ENCODE results near the gene BRF1. TPM values are rescaled to one million over a fixed set of nuclear protein-coding genes. Genes with fewer than 3 reads are reported as not detected.

BRF1 gene
- total RNA-seq, 2 experiments from 2014 or later, result 23.7 to 26.4 TPM

DNA sequence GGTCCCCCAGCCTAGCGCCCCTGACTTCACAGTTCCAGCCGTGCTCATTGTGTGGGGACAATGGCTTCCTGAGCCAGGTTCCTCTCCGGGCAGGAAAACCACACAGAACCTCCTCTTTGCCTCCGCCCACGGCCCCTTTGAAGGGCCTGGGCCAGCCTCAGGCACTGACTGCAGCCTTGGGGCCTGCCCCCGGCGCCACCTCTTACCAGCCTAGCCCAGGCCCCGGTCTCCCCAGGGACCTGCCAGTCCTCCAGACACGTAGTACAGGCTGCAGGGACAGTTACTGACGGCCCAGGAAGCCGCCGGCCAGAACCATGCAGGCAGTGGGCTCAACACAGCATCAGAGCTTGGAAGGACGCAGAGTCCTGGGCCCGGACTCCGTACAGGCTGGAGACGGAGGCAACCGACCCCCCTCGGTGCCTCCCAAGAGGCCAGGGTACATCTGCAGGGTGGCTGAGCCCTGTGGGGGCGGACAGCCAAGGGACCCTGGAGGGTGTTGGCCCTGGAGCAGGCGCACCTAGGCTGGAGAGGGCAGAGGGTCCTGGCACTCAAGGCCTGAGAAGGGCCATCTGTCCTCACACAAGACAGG is 98.8 kb downstream of the BRF1 start:
- H3K9me3 ChIP-seq (ENCODE audit: low read length), result no peaks in the 10 kb centered on the region
- H2AFZ ChIP-seq (ENCODE audit: low read length), result no peak overlapping the region
- no TSS peak for BruUV-seq (replicated peaks)
- DNase-seq (ENCODE audit: low spot score), result no peak
- CTCF ChIA-PET (ENCODE audit: unreplicated experiment), result no interaction called here
- H4K20me1 ChIP-seq (ENCODE audit: insufficient read depth, low read length), result no peaks in the 10 kb centered on the region
- H3K4me2 ChIP-seq (ENCODE audit: low read length), result no peak overlapping the region
- H3K36me3 ChIP-seq (ENCODE audit: insufficient read depth, low read length), result no peaks in the 10 kb centered on the region
- no peaks in the 10 kb centered on the region for H3K4me1 ChIP-seq (ENCODE audit: insufficient read depth, low read length, poor library complexity, severe bottlenecking)
- H3K4me3 ChIP-seq (ENCODE audit: low read depth, low read length, poor library complexity, severe bottlenecking), result no peak overlapping the region
- intact Hi-C loops (cut with micrococcal nuclease; ENCODE audit: unreplicated experiment), result loop anchor here (2.0 kb wide), 1 partner anchor 81 kb away; no protein-coding TSS in a partner anchor
- no peak overlapping the region for H3K27ac ChIP-seq (ENCODE audit: low read depth, low read length, poor library complexity, severe bottlenecking)
- no peaks in the 10 kb centered on the region for H3K9me2 ChIP-seq (ENCODE audit: insufficient read depth, low read length)
- POLR2A ChIA-PET, result interaction anchor here (0.5 kb wide), 1 partner anchor 17 kb away, joined by 3 read pairs; no protein-coding TSS in a partner anchor
- TF ChIP-seq CTCF (conservative IDR thresholded peaks at IDR 0.05; ENCODE audit: low read length) (no peak), EZH2phosphoT487 (IDR thresholded peaks at IDR 0.05; ENCODE audit: borderline replicate concordance, low read depth, low read length) (no peak)
- no peaks in the 10 kb centered on the region for H3K79me2 ChIP-seq (ENCODE audit: insufficient read depth, low read depth, low read length)

DNA sequence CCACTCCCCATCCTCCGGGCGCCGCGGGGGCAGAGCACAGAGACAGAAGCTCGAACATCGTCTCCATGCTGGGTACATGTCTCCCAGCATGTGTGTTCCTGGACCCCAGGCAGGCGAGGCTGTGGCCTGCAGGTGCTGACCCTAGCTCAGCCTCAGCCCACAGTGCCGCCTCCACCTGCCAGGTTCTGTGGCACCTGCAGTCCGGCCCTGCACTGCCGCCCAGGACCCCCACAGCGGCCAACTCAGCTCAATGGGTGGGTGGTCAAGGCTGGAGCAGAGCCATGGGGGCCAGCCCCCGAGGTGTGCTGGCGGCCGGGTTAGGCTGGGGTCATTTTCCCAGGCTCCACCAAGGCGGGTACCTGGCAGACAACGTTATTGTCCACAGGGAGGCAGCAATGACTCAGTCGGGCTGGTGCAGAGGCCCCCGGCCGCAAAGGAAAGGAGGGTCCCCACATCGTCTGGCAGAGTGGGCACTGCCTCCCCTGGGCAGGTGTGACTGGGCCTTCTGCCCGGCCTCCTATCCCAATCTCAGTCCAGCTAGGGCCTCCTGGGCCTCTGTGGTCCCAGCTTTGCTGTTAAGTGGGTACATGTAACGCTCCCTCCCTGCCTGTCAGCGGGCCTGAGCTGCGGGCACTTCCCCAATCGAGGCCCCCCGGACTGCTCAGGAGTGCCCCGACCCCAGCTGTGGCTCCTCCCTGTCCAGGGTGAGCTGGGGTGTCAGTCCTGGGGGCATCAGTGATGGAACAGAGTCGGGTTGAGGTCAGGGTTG is 99.5 kb downstream of the BRF1 start:
- intact Hi-C loops (cut with micrococcal nuclease; ENCODE audit: unreplicated experiment), result no loop called here
- no peak overlapping the region for H2AFZ ChIP-seq (ENCODE audit: low read length)
- BruUV-seq (replicated peaks), result no TSS peak
- no peaks in the 10 kb centered on the region for H3K36me3 ChIP-seq (ENCODE audit: insufficient read depth, low read length)
- no peak overlapping the region for H3K4me2 ChIP-seq (ENCODE audit: low read length)
- no peak overlapping the region for H3K4me3 ChIP-seq (ENCODE audit: low read depth, low read length, poor library complexity, severe bottlenecking)
- no peak overlapping the region for H3K27ac ChIP-seq (ENCODE audit: low read depth, low read length, poor library complexity, severe bottlenecking)
- H4K20me1 ChIP-seq (ENCODE audit: insufficient read depth, low read length), result no peaks in the 10 kb centered on the region
- TF ChIP-seq CTCF (conservative IDR thresholded peaks at IDR 0.05; ENCODE audit: low read length) (peak; percentile 53; the same call in 1 of the 2 replicates), EZH2phosphoT487 (IDR thresholded peaks at IDR 0.05; ENCODE audit: borderline replicate concordance, low read depth, low read length) (no peak)
- no peaks in the 10 kb centered on the region for H3K9me3 ChIP-seq (ENCODE audit: low read length)
- ChIA-PET POLR2A (interaction anchor here (0.5 kb wide), 1 partner anchor 16 kb away, joined by 3 read pairs; no protein-coding TSS in a partner anchor), CTCF (ENCODE audit: unreplicated experiment) (no interaction called here)
- no peaks in the 10 kb centered on the region for H3K4me1 ChIP-seq (ENCODE audit: insufficient read depth, low read length, poor library complexity, severe bottlenecking)
- H3K9me2 ChIP-seq (ENCODE audit: insufficient read depth, low read length), result no peaks in the 10 kb centered on the region
- no peaks in the 10 kb centered on the region for H3K79me2 ChIP-seq (ENCODE audit: insufficient read depth, low read depth, low read length)
- no peak for DNase-seq (ENCODE audit: low spot score)

- intact Hi-C loops (cut with micrococcal nuclease; ENCODE audit: unreplicated experiment), result no loop called here
- Histone ChIP-seq H3K4me2 (ENCODE audit: low read length) (no peak overlapping the region), H3K4me3 (ENCODE audit: low read depth, low read length, poor library complexity, severe bottlenecking) (no peak overlapping the region), H3K4me1 (ENCODE audit: insufficient read depth, low read length, poor library complexity, severe bottlenecking) (no peaks in the 10 kb centered on the region), H4K20me1 (ENCODE audit: insufficient read depth, low read length) (no peaks in the 10 kb centered on the region), H3K9me2 (ENCODE audit: insufficient read depth, low read length) (no peaks in the 10 kb centered on the region), H2AFZ (ENCODE audit: low read length) (no peak overlapping the region), H3K27ac (ENCODE audit: low read depth, low read length, poor library complexity, severe bottlenecking) (no peak overlapping the region), H3K79me2 (ENCODE audit: insufficient read depth, low read depth, low read length) (no peaks in the 10 kb centered on the region), H3K36me3 (ENCODE audit: insufficient read depth, low read length) (no peaks in the 10 kb centered on the region), H3K9me3 (ENCODE audit: low read length) (no peaks in the 10 kb centered on the region)
- DNase-seq (ENCODE audit: low spot score), result no peak
- ChIA-PET POLR2A (no interaction called here), CTCF (ENCODE audit: unreplicated experiment) (no interaction called here)
- BruUV-seq (replicated peaks), result no TSS peak
- no peak for TF ChIP-seq CTCF (conservative IDR thresholded peaks at IDR 0.05; ENCODE audit: low read length)
- no peak for TF ChIP-seq EZH2phosphoT487 (IDR thresholded peaks at IDR 0.05; ENCODE audit: borderline replicate concordance, low read depth, low read length)
Observed at GRCh38 chr14:105200641-105201040, 100.2 kb downstream of the BRF1 start.

Measured in OCI-LY7 (cell line).